HG02571 (cell line): ENCODE results near the gene PPP1R10.

Experiments
- ATAC-seq: cut with Tn5 transposase; IDR thresholded peaks from one replicate; pipeline ENCODE4 v1.9.1; 2021; ENCODE audit warnings: mild to moderate bottlenecking, moderate library complexity; ENCODE audit not compliant: unreplicated experiment

The PPP1R10 gene

GRCh38 chr6:30557683-30557981 lies 59.4 kb downstream of the PPP1R10 start:
- no peak for ATAC-seq

DNA sequence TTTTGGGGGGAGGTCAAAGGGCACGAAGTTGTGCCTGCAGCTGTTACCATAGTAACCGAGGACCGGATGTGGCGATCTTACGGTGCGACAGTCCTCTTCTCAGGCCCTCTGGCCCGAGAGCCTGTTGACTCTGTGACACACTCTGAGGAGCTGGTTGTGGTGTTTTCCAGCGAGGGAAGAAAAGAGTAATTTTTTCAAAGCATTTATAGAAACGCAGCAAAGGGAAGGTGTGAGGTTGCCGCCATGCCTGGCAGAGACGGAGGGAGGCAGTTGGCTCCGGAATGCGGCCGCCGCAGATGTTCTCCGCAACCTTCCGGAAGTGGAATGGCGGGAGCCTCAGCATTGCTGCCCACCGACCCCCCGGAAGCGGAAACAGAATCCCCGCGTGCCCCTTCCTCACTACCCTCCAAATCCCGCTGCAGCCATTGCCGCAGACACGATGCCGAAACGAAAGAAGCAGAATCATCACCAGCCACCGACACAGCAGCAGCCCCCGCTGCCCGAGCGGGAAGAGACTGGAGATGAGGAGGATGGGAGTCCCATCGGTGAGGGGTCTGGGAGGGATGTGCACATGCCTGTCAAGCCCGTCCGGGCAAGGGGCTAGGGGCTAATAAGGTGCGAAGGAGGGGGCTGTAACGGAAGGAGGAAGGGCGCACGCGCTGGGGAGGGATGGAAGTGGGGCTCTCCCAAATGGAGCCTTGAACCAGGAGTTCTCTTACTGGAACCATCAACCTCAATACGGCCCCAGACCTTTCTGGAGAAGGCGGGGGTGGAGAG lies 59.9 kb downstream of the PPP1R10 start, which contains the start of gene PRR3:
Gene PRR3 (plus strand): TSS at position 390 of the 777 bp plus-strand sequence. CDS start 50 bp downstream, at position 440.
- ATAC-seq = peak; percentile 46

DNA sequence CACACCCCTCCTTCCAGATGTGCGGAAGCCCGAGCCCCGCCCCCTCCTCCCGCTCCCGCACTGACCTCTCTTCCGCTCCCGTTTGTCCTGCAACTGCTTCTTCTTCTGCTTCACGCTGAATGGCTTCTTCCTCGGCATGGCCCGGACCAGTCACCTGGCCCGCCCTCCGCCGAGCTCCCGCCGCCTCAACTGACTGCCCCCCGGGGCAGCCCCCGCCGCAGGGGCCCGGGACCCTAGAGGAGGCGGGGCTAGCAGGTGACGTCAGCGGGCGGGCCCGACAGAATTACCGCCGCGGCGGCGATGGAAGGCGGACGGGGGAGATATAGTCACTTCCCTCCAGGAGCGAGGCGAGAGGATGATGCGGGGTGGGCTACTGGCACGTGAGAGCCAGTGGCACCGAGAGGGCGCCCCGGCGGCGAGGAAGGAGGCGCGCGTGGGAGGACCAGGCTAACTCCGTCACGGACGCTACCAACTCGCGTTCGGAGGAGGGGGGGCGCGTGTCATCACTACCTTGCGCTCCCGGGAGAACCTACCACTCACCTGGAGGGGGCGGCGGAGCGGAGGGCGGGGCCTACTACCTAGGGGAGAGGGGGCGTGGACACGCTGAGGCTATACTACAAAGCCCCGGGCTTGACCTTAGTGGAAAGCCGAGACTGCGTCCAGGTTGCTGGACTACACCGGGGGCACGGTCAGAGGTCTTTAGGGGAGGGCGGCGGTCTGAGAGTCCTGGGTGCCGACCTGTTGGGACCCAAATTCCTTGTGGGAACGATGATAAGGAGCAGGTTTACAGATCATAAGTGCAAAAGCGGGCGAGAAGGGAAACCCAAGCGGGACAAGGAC lies 60.8 kb downstream of the PPP1R10 start, which contains the start of gene GNL1:
Gene GNL1 (minus strand): TSS at position 424 of the 840 bp plus-strand sequence. CDS start 286 bp downstream, at position 138.
- peak; percentile 78 for ATAC-seq

DNA sequence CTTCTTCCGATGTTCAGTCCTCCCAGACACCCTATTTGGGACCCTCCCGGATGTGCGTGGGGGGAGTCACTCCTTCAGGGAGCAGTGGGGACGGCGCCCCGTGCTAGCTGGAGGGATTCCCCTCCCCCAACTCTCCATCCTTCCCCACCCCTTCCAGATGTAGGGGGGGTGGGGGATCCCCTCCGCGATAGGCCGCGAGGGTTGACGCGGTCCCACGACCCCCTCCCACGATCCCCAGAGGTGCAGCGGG lies 61.3 kb downstream of the PPP1R10 start:
- ATAC-seq = no peak

GRCh38 chr6:30554962-30555815 lies 61.9 kb downstream of the PPP1R10 start:
- ATAC-seq = no peak

GRCh38 chr6:30554404-30554803 lies 62.6 kb downstream of the PPP1R10 start:
- ATAC-seq = no peak
